Common myeloid progenitor, CD34-positive (primary cell): ENCODE results near the gene RESF1.

Experiments used
- CTCF ChIA-PET: fragments of 350-600 bp; sonication (Branson Sonifier 250); formaldehyde crosslinking; loops from one replicate; lab custom pipeline; 2021; ENCODE audit warnings: antibody characterized with exemption; lab: Charles Lee
- POLR2A ChIA-PET: fragments of 350-600 bp; sonication (Branson Sonifier 250); formaldehyde crosslinking; loops from one replicate; lab custom pipeline; 2021; ENCODE audit warnings: antibody characterized with exemption; lab: Charles Lee
- DNase-seq, 3 donors: peaks; one replicate each; pipeline versions ENCODE4 v3.0.0 to v3.0.0-alpha.2; 2013
- H3K27ac ChIP-seq, 2 experiments: 1 replicate in 1 of 2; 2 replicates in 1 of 2; pipeline ENCODE4 v1.7.0; 2013; ENCODE audit warnings: inconsistent platforms in 2 of 2, low read length in 2 of 2, mild to moderate bottlenecking in 2 of 2, low read depth in 1 of 2, moderate library complexity in 1 of 2; ENCODE audit not compliant: severe bottlenecking in 2 of 2, insufficient read depth in 1 of 2, poor library complexity in 1 of 2
- H3K27me3 ChIP-seq, 5 experiments: replicated peaks in 2 of 5; 1 replicate in 3 of 5; 2 replicates in 2 of 5; pipeline versions ENCODE4 v1.6.1 to v1.7.0; 2013; ENCODE audit warnings: low read length in 4 of 5, mild to moderate bottlenecking in 2 of 5, moderate library complexity in 2 of 5, inconsistent platforms in 1 of 5; ENCODE audit not compliant: insufficient read depth in 5 of 5, control insufficient read depth in 4 of 5
- H3K36me3 ChIP-seq, 4 experiments: 1 replicate in 2 of 4; 2 replicates in 2 of 4; pipeline versions ENCODE4 v1.6.1 to v1.7.0; 2013; ENCODE audit warnings: low read length in 3 of 4, control low read depth in 1 of 4, mild to moderate bottlenecking in 1 of 4; ENCODE audit not compliant: control insufficient read depth in 4 of 4, insufficient read depth in 4 of 4
- H3K4me1 ChIP-seq, 4 experiments: 1 replicate in 3 of 4; 2 replicates in 1 of 4; pipeline versions ENCODE4 v1.6.1 to v1.7.1; 2013; ENCODE audit warnings: low read length in 3 of 4, mild to moderate bottlenecking in 3 of 4, control low read depth in 1 of 4, inconsistent platforms in 1 of 4, moderate library complexity in 1 of 4; ENCODE audit not compliant: control insufficient read depth in 4 of 4, insufficient read depth in 4 of 4; ENCODE audit errors: control extremely low read depth in 1 of 4
- H3K4me3 ChIP-seq, 7 experiments: 1 replicate in 4 of 7; 2 replicates in 3 of 7; pipeline versions ENCODE4 v1.5.1 to v1.7.0; 2013; ENCODE audit warnings: mild to moderate bottlenecking in 7 of 7, low read length in 6 of 7, moderate library complexity in 6 of 7, inconsistent platforms in 2 of 7, low read depth in 2 of 7, control low read depth in 1 of 7; ENCODE audit not compliant: insufficient read depth in 4 of 7, control insufficient read depth in 1 of 7; ENCODE audit errors: extremely low read depth in 1 of 7
- H3K9me3 ChIP-seq, 5 experiments: 1 replicate in 4 of 5; 2 replicates in 1 of 5; pipeline versions ENCODE4 v1.6.1 to v1.7.1; 2013; ENCODE audit warnings: low read length in 4 of 5, mild to moderate bottlenecking in 2 of 5, inconsistent platforms in 1 of 5, low read depth in 1 of 5, moderate library complexity in 1 of 5; ENCODE audit not compliant: control insufficient read depth in 4 of 5, insufficient read depth in 2 of 5; ENCODE audit errors: control extremely low read depth in 1 of 5
- WGBS: methylation state at CpG from one replicate; pipeline ENCODE4 v1.1.5; 2013; ENCODE audit not compliant: insufficient coverage; 5-methylcytosine and 5-hydroxymethylcytosine counted together

RESF1 gene

GRCh38 chr12:31967539-31967938 lies 8.3 kb downstream of the RESF1 start:
- H3K9me3 ChIP-seq = peaks cover 6 to 32% (median 20%) of the 10 kb centered on the region in 5 experiments
- ChIA-PET POLR2A (no interaction called here), CTCF (interaction anchor here (0.6 to 1.2 kb wide), 2 partner anchors 31 to 340 kb away, joined by 3 to 4 read pairs; no protein-coding TSS in a partner anchor)
- no peak for DNase-seq
- peaks cover 0 to 12% (median 6%) of the 10 kb centered on the region in 4 experiments for H3K4me1 ChIP-seq
- H3K4me3 ChIP-seq = no peak overlapping the region
- peaks cover 34 to 59% (median 51%) of the 10 kb centered on the region in 4 experiments for H3K36me3 ChIP-seq
- WGBS = 100% methylated on average over 2 of the region's 7 CpGs
- no peaks in the 10 kb centered on the region for H3K27me3 ChIP-seq
- H3K27ac ChIP-seq = no peak overlapping the region

DNA sequence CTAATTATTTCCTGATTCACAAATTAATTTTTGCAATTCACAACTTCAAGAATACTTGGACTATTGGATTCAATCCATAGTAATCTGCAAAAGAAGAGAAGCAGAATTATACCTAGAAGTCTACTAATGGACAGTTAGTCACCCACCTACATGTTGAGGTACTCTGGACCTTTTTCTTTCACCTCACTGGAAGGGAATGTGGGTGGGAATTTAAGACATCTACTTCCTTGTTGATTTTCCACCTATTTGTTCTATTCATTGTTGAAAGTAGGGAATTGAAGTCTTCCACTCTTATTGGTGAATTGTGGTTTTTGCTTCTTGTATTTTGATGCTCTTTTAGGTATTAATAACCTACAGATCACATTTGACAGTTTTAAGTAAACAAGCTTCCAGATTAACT lies 11.0 kb downstream of the RESF1 start:
- DNase-seq = no peak
- H3K27me3 ChIP-seq = no peaks in the 10 kb centered on the region
- H3K27ac ChIP-seq = no peak overlapping the region
- peaks cover 0 to 12% (median 6%) of the 10 kb centered on the region in 4 experiments for H3K4me1 ChIP-seq
- H3K36me3 ChIP-seq = peaks cover 42 to 66% (median 54%) of the 10 kb centered on the region in 4 experiments
- ChIA-PET CTCF (interaction anchor here (1.4 kb wide), 1 partner anchor 9 kb away, joined by 4 read pairs; no protein-coding TSS in a partner anchor), POLR2A (no interaction called here)
- peaks cover 9 to 45% (median 35%) of the 10 kb centered on the region in 5 experiments for H3K9me3 ChIP-seq
- no peak overlapping the region for H3K4me3 ChIP-seq

GRCh38 chr12:31973818-31974217 lies 14.6 kb downstream of the RESF1 start:
- CTCF ChIA-PET = no interaction called here
- no peak overlapping the region for H3K4me3 ChIP-seq

GRCh38 chr12:31974673-31975072 lies 15.5 kb downstream of the RESF1 start:
- DNase-seq = no peak
- 96% methylated on average over 4 of the region's 5 CpGs for WGBS
- no peak overlapping the region for H3K4me3 ChIP-seq
- H3K27ac ChIP-seq = no peak overlapping the region
- H3K36me3 ChIP-seq = peaks cover 47 to 87% (median 74%) of the 10 kb centered on the region in 4 experiments
- H3K9me3 ChIP-seq = peaks cover 24 to 82% (median 49%) of the 10 kb centered on the region in 5 experiments
- ChIA-PET CTCF (no interaction called here), POLR2A (no interaction called here)
- H3K27me3 ChIP-seq = no peaks in the 10 kb centered on the region
- no peaks in the 10 kb centered on the region for H3K4me1 ChIP-seq

More at GRCh38 chr12:31973818-31974217, 14.6 kb downstream of the RESF1 start:
- H3K9me3 ChIP-seq = peaks cover 22 to 74% (median 49%) of the 10 kb centered on the region in 5 experiments
- H3K4me1 ChIP-seq = no peaks in the 10 kb centered on the region
- no peaks in the 10 kb centered on the region for H3K27me3 ChIP-seq
- DNase-seq = no peak
- peaks cover 44 to 87% (median 73%) of the 10 kb centered on the region in 4 experiments for H3K36me3 ChIP-seq
- POLR2A ChIA-PET = interaction anchor here (0.6 kb wide), 1 partner anchor 18 kb away, joined by 3 read pairs; no protein-coding TSS in a partner anchor
- H3K27ac ChIP-seq = no peak overlapping the region
- 97% methylated on average over 4 of the region's 5 CpGs for WGBS

GRCh38 chr12:31984806-31985591 lies 25.8 kb downstream of the RESF1 start:
- H3K36me3 ChIP-seq = peaks cover 16 to 45% (median 36%) of the 10 kb centered on the region in 4 experiments
- no peak for DNase-seq
- WGBS = 97% methylated on average over 9 of the region's 13 CpGs

GRCh38 chr12:31985832-31986231 lies 26.6 kb downstream of the RESF1 start:
- Histone ChIP-seq H3K4me1 (peaks cover 0 to 5% (median 2%) of the 10 kb centered on the region in 4 experiments), H3K9me3 (peaks cover 16 to 45% (median 20%) of the 10 kb centered on the region in 5 experiments), H3K27ac (no peak overlapping the region), H3K36me3 (peaks cover 19 to 43% (median 30%) of the 10 kb centered on the region in 4 experiments), H3K4me3 (no peak overlapping the region), H3K27me3 (no peaks in the 10 kb centered on the region)
- WGBS = 97% methylated on average over 4 of the region's 4 CpGs
- no peak for DNase-seq
- ChIA-PET CTCF (interaction anchor here (0.6 to 3.5 kb wide), 2 partner anchors 26 to 569 kb away, joined by 3 to 8 read pairs; partner anchors contain the start of gene RESF1), POLR2A (no interaction called here)

More at GRCh38 chr12:31984806-31985591, 25.8 kb downstream of the RESF1 start:
- Histone ChIP-seq H3K4me1 (no peaks in the 10 kb centered on the region), H3K27me3 (no peaks in the 10 kb centered on the region), H3K27ac (no peak overlapping the region), H3K9me3 (peaks cover 16 to 49% (median 20%) of the 10 kb centered on the region in 5 experiments), H3K4me3 (no peak overlapping the region)
- POLR2A ChIA-PET = no interaction called here
- CTCF ChIA-PET = interaction anchor here (3.5 kb wide), 1 partner anchor 25 kb away, joined by 8 read pairs; the partner anchor contains the start of gene RESF1
